ENCODE data around the gene KCTD10. TPM values are rescaled to one million over a fixed set of nuclear protein-coding genes. Genes with fewer than 3 reads are reported as not detected.
A peak's percentile ranks its signal among the peaks of the same experiment; 100 is the strongest.

Gene KCTD10
- polyA plus RNA-seq (2013, experiment 1 of 2): 94.1 TPM
- polyA plus RNA-seq (2013, experiment 2 of 2): 84.8 TPM

GRCh38 chr12:109477185-109477962 lies at the start of gene KCTD10, which contains the start of gene UBE3B:
KCTD10 (minus strand) TSS chr12:109477300; CDS start chr12:109477262, 38 bp downstream.
UBE3B (plus strand) TSS chr12:109477634; CDS start chr12:109483552, 5,918 bp downstream.
- Histone ChIP-seq H3K27ac (ENCODE audit: low read depth, low read length, severe bottlenecking) (peak within 1 kb of the TSS; percentile 92), H3K9me3 (ENCODE audit: control insufficient read depth, low read length) (no peaks in the 10 kb centered on the region), H3K36me3 (ENCODE audit: control insufficient read depth, insufficient read depth, low read length) (peaks cover 31% of the 10 kb centered on the region), H3K4me3 (ENCODE audit: extremely low read depth, insufficient read depth, low read length, poor library complexity, severe bottlenecking) (peak within 1 kb of the TSS; percentile 96), H3K4me1 (ENCODE audit: control insufficient read depth, insufficient read depth, low read length, poor library complexity, severe bottlenecking) (peaks cover 35% of the 10 kb centered on the region)
- WGBS, 2 experiments (ENCODE audit: insufficient coverage in 2 of 2): 0 to 1% methylated on average over 31 to 35 of the region's 54 CpGs

- peaks cover 59% of the 10 kb centered on the region for H3K36me3 ChIP-seq (ENCODE audit: control insufficient read depth, insufficient read depth, low read length)
- peak overlapping the region; percentile 8 for H3K27ac ChIP-seq (ENCODE audit: low read depth, low read length, severe bottlenecking)
- H3K4me1 ChIP-seq (ENCODE audit: control insufficient read depth, insufficient read depth, low read length, poor library complexity, severe bottlenecking): peaks cover 13% of the 10 kb centered on the region
- H3K9me3 ChIP-seq (ENCODE audit: control insufficient read depth, low read length): no peaks in the 10 kb centered on the region
- WGBS, 2 experiments (ENCODE audit: insufficient coverage in 2 of 2): 96 to 100% methylated on average over 1 to 3 of the region's 3 CpGs
- H3K4me3 ChIP-seq (ENCODE audit: extremely low read depth, insufficient read depth, low read length, poor library complexity, severe bottlenecking): no peak overlapping the region
Measured at GRCh38 chr12:109525279-109525585, 48.1 kb upstream of the KCTD10 start.

GRCh38 chr12:109524466-109525278 lies 47.6 kb upstream of the KCTD10 start:
- Histone ChIP-seq H3K36me3 (ENCODE audit: control insufficient read depth, insufficient read depth, low read length) (peaks cover 59% of the 10 kb centered on the region), H3K4me1 (ENCODE audit: control insufficient read depth, insufficient read depth, low read length, poor library complexity, severe bottlenecking) (peaks cover 11% of the 10 kb centered on the region), H3K27ac (ENCODE audit: low read depth, low read length, severe bottlenecking) (peak overlapping the region; percentile 8), H3K9me3 (ENCODE audit: control insufficient read depth, low read length) (no peaks in the 10 kb centered on the region), H3K4me3 (ENCODE audit: extremely low read depth, insufficient read depth, low read length, poor library complexity, severe bottlenecking) (no peak overlapping the region)
- 89% methylated on average over 21 of the region's 26 CpGs for WGBS, 2 experiments (ENCODE audit: insufficient coverage in 2 of 2)

- Histone ChIP-seq H3K27ac (ENCODE audit: low read depth, low read length, severe bottlenecking) (no peak overlapping the region), H3K36me3 (ENCODE audit: control insufficient read depth, insufficient read depth, low read length) (peaks cover 58% of the 10 kb centered on the region), H3K4me1 (ENCODE audit: control insufficient read depth, insufficient read depth, low read length, poor library complexity, severe bottlenecking) (peaks cover 16% of the 10 kb centered on the region), H3K4me3 (ENCODE audit: extremely low read depth, insufficient read depth, low read length, poor library complexity, severe bottlenecking) (no peak overlapping the region), H3K9me3 (ENCODE audit: control insufficient read depth, low read length) (no peaks in the 10 kb centered on the region)
- WGBS, 2 experiments (ENCODE audit: insufficient coverage in 2 of 2): 76 to 82% methylated on average over 3 to 4 of the region's 5 CpGs
Measured at GRCh38 chr12:109523504-109523903, 46.4 kb upstream of the KCTD10 start.

- Histone ChIP-seq H3K4me1 (ENCODE audit: control insufficient read depth, insufficient read depth, low read length, poor library complexity, severe bottlenecking) (peaks cover 18% of the 10 kb centered on the region), H3K36me3 (ENCODE audit: control insufficient read depth, insufficient read depth, low read length) (peaks cover 61% of the 10 kb centered on the region), H3K4me3 (ENCODE audit: extremely low read depth, insufficient read depth, low read length, poor library complexity, severe bottlenecking) (no peak overlapping the region), H3K9me3 (ENCODE audit: control insufficient read depth, low read length) (no peaks in the 10 kb centered on the region), H3K27ac (ENCODE audit: low read depth, low read length, severe bottlenecking) (no peak overlapping the region)
- 93 to 95% methylated on average over 9 to 10 of the region's 10 CpGs for WGBS, 2 experiments (ENCODE audit: insufficient coverage in 2 of 2)
Measured at GRCh38 chr12:109523071-109523470, 46.0 kb upstream of the KCTD10 start.

GRCh38 chr12:109521831-109522230 lies 44.7 kb upstream of the KCTD10 start:
- Histone ChIP-seq H3K36me3 (ENCODE audit: control insufficient read depth, insufficient read depth, low read length) (peaks cover 62% of the 10 kb centered on the region), H3K4me1 (ENCODE audit: control insufficient read depth, insufficient read depth, low read length, poor library complexity, severe bottlenecking) (peaks cover 18% of the 10 kb centered on the region), H3K27ac (ENCODE audit: low read depth, low read length, severe bottlenecking) (no peak overlapping the region), H3K9me3 (ENCODE audit: control insufficient read depth, low read length) (no peaks in the 10 kb centered on the region), H3K4me3 (ENCODE audit: extremely low read depth, insufficient read depth, low read length, poor library complexity, severe bottlenecking) (no peak overlapping the region)
- 96 to 97% methylated on average over 4 to 5 of the region's 10 CpGs for WGBS, 2 experiments (ENCODE audit: insufficient coverage in 2 of 2)

- Histone ChIP-seq H3K9me3 (ENCODE audit: control insufficient read depth, low read length) (no peaks in the 10 kb centered on the region), H3K4me1 (ENCODE audit: control insufficient read depth, insufficient read depth, low read length, poor library complexity, severe bottlenecking) (peaks cover 18% of the 10 kb centered on the region), H3K36me3 (ENCODE audit: control insufficient read depth, insufficient read depth, low read length) (peaks cover 63% of the 10 kb centered on the region), H3K4me3 (ENCODE audit: extremely low read depth, insufficient read depth, low read length, poor library complexity, severe bottlenecking) (no peak overlapping the region), H3K27ac (ENCODE audit: low read depth, low read length, severe bottlenecking) (peak overlapping the region; percentile 84)
- 97 to 100% methylated on average over 5 of the region's 6 CpGs for WGBS, 2 experiments (ENCODE audit: insufficient coverage in 2 of 2)
Measured at GRCh38 chr12:109519787-109520186, 42.7 kb upstream of the KCTD10 start.

GRCh38 chr12:109518820-109519665 lies 41.9 kb upstream of the KCTD10 start:
- H3K9me3 ChIP-seq (ENCODE audit: control insufficient read depth, low read length): no peaks in the 10 kb centered on the region
- H3K4me1 ChIP-seq (ENCODE audit: control insufficient read depth, insufficient read depth, low read length, poor library complexity, severe bottlenecking): peaks cover 18% of the 10 kb centered on the region
- no peak overlapping the region for H3K4me3 ChIP-seq (ENCODE audit: extremely low read depth, insufficient read depth, low read length, poor library complexity, severe bottlenecking)
- H3K36me3 ChIP-seq (ENCODE audit: control insufficient read depth, insufficient read depth, low read length): peaks cover 68% of the 10 kb centered on the region
- H3K27ac ChIP-seq (ENCODE audit: low read depth, low read length, severe bottlenecking): peak overlapping the region; percentile 84
- 58 to 68% methylated on average over 2 to 6 of the region's 11 CpGs for WGBS, 2 experiments (ENCODE audit: insufficient coverage in 2 of 2)

GRCh38 chr12:109517619-109518018 lies 40.5 kb upstream of the KCTD10 start:
- Histone ChIP-seq H3K9me3 (ENCODE audit: control insufficient read depth, low read length) (no peaks in the 10 kb centered on the region), H3K27ac (ENCODE audit: low read depth, low read length, severe bottlenecking) (no peak overlapping the region), H3K4me1 (ENCODE audit: control insufficient read depth, insufficient read depth, low read length, poor library complexity, severe bottlenecking) (peaks cover 18% of the 10 kb centered on the region), H3K4me3 (ENCODE audit: extremely low read depth, insufficient read depth, low read length, poor library complexity, severe bottlenecking) (no peak overlapping the region), H3K36me3 (ENCODE audit: control insufficient read depth, insufficient read depth, low read length) (peaks cover 62% of the 10 kb centered on the region)
- WGBS, 2 experiments (ENCODE audit: insufficient coverage in 2 of 2): 86 to 89% methylated on average over 5 to 6 of the region's 6 CpGs

- Histone ChIP-seq H3K27ac (ENCODE audit: low read depth, low read length, severe bottlenecking) (no peak overlapping the region), H3K36me3 (ENCODE audit: control insufficient read depth, insufficient read depth, low read length) (peaks cover 71% of the 10 kb centered on the region), H3K4me3 (ENCODE audit: extremely low read depth, insufficient read depth, low read length, poor library complexity, severe bottlenecking) (no peak overlapping the region), H3K9me3 (ENCODE audit: control insufficient read depth, low read length) (no peaks in the 10 kb centered on the region), H3K4me1 (ENCODE audit: control insufficient read depth, insufficient read depth, low read length, poor library complexity, severe bottlenecking) (peaks cover 8% of the 10 kb centered on the region)
- 88 to 98% methylated on average over 3 to 4 of the region's 4 CpGs for WGBS, 2 experiments (ENCODE audit: insufficient coverage in 2 of 2)
Measured at GRCh38 chr12:109513977-109514376, 36.9 kb upstream of the KCTD10 start.
